Endothelial cell of umbilical vein (primary cell): Measurements from ENCODE around the gene GPX8. TPM values are rescaled to one million over a fixed set of nuclear protein-coding genes. Genes with fewer than 3 reads are reported as not detected.

Source experiments
- BruUV-seq: library from RNA; stranded (reverse); fragments of 400-500 nt; replicated peaks from 2 replicates; lab custom pipeline; 2021; lab: Mats Ljungman, UMichigan
- CTCF ChIA-PET: fragments of 300-600, 350-600 bp; sonication (Branson Sonifier 250); formaldehyde crosslinking; loops from one replicate; lab custom pipeline; 2021; ENCODE audit warnings: antibody characterized with exemption, inconsistent platforms; lab: Charles Lee
- POLR2A ChIA-PET: fragments of 300-600, 350-600 bp; sonication (Branson Sonifier 250); formaldehyde crosslinking; loops from one replicate; lab custom pipeline; 2021; ENCODE audit warnings: antibody characterized with exemption, inconsistent platforms; lab: Charles Lee
- DNase-seq: peaks from one replicate; pipeline ENCODE4 v3.0.0-alpha.2; 2011; ENCODE audit warnings: low read depth, low spot score
- FAIRE-seq: peaks from 2 replicates; lab custom pipeline; 2011; peaks lifted over from hg19 to GRCh38; lab: Jason Lieb, UNC
- H2AFZ ChIP-seq: 2 replicates; pipeline ENCODE4 v1.6.0; 2012; ENCODE audit warnings: low read depth, low read length, control low read depth, inconsistent platforms
- H3K27ac ChIP-seq: 2 replicates; pipeline ENCODE4 v1.5.1; 2011; ENCODE audit warnings: low read depth, mild to moderate bottlenecking, control low read depth, low read length, moderate library complexity; ENCODE audit not compliant: insufficient read depth
- H3K27me3 ChIP-seq, 2 experiments: 2 replicates each; pipeline versions ENCODE4 v1.6.0 to v1.6.1; 2011; ENCODE audit warnings: low read length in 2 of 2, mixed read lengths in 1 of 2; ENCODE audit not compliant: control insufficient read depth in 2 of 2, insufficient read depth in 2 of 2
- H3K36me3 ChIP-seq, 2 experiments: 2 replicates in 1 of 2; 3 replicates in 1 of 2; pipeline ENCODE4 v1.5.1; 2011; ENCODE audit warnings: low read length in 2 of 2, mild to moderate bottlenecking in 1 of 2, moderate library complexity in 1 of 2; ENCODE audit not compliant: control insufficient read depth in 2 of 2, insufficient read depth in 2 of 2; ENCODE audit errors: extremely low read depth in 1 of 2
- H3K4me1 ChIP-seq: 3 replicates; pipeline ENCODE4 v1.5.1; 2011; ENCODE audit warnings: mild to moderate bottlenecking, low read length; ENCODE audit not compliant: control insufficient read depth, insufficient read depth; ENCODE audit errors: extremely low read depth
- H3K4me2 ChIP-seq: 2 replicates; pipeline ENCODE4 v1.6.1; 2011; ENCODE audit warnings: low read length, control low read depth, mixed read lengths; ENCODE audit not compliant: insufficient read depth
- H3K4me3 ChIP-seq, 3 experiments: fragments of 200-600 bp in 1 of 3; sonication (generic), shearing (Covaris generic) in 1 of 3; replicated peaks in 1 of 3; 2 replicates each; pipeline ENCODE4 v1.5.1; 2011 to 2016; ENCODE audit warnings: control low read depth in 3 of 3, low read length in 3 of 3, mild to moderate bottlenecking in 2 of 3, inconsistent platforms in 1 of 3, low read depth in 1 of 3, moderate library complexity in 1 of 3; ENCODE audit not compliant: insufficient read depth in 1 of 3
- H3K79me2 ChIP-seq: 2 replicates; pipeline ENCODE4 v1.6.0; 2012; ENCODE audit warnings: low read length, inconsistent platforms; ENCODE audit not compliant: control insufficient read depth, insufficient read depth
- H3K9ac ChIP-seq: replicated peaks from 2 replicates; pipeline ENCODE3; 2011; ENCODE audit warnings: low read length, control low read depth; ENCODE audit not compliant: insufficient read depth; ENCODE audit errors: extremely low read depth
- H3K9me1 ChIP-seq: replicated peaks from 3 replicates; pipeline ENCODE4 v1.6.0; 2011; ENCODE audit warnings: mild to moderate bottlenecking, low read length; ENCODE audit not compliant: control insufficient read depth, insufficient read depth; ENCODE audit errors: extremely low read depth
- H3K9me3 ChIP-seq: replicated peaks from 2 replicates; pipeline ENCODE4 v1.5.1; 2012; ENCODE audit warnings: low read length, inconsistent platforms; ENCODE audit not compliant: control insufficient read depth, insufficient read depth
- H4K20me1 ChIP-seq: replicated peaks from 2 replicates; pipeline ENCODE3; 2011; ENCODE audit warnings: mild to moderate bottlenecking, low read length; ENCODE audit not compliant: control insufficient read depth, insufficient read depth; ENCODE audit errors: extremely low read depth
- FOS ChIP-seq: IDR thresholded peaks from 2 replicates; pipeline ENCODE4 v1.6.1; 2011; ENCODE audit warnings: mild to moderate bottlenecking, low read length, moderate library complexity, borderline replicate concordance; ENCODE audit not compliant: insufficient read depth
- GATA2 ChIP-seq: IDR thresholded peaks from 2 replicates; pipeline ENCODE4 v1.7.0; 2011; ENCODE audit warnings: low read depth, mild to moderate bottlenecking, moderate library complexity, mixed read lengths, low read length; ENCODE audit not compliant: insufficient read length, insufficient read depth
- JUN ChIP-seq: IDR thresholded peaks from 2 replicates; pipeline ENCODE4 v1.6.1; 2011; ENCODE audit warnings: borderline replicate concordance, low read depth; ENCODE audit not compliant: insufficient read length, insufficient read depth
- POLR2A ChIP-seq: IDR thresholded peaks from 2 replicates; pipeline ENCODE4 v1.6.1; 2012; ENCODE audit warnings: low read depth, mild to moderate bottlenecking, control low read depth, low read length
- dilution Hi-C: fragments of 300-500 bp; cut with MboI; formaldehyde crosslinking; loops from one replicate; pipeline ENCODE4 v1.15.0; 2019; ENCODE audit warnings: low sequenced_read_pairs; ENCODE audit not compliant: extremely low pct_ligation_motif_present
- intact Hi-C: fragments of 100-400 bp; cut with micrococcal nuclease; formaldehyde crosslinking; loops from one replicate; pipeline ENCODE4 v1.10.0; 2022
- polyA plus RNA-seq, 4 experiments: library from polyadenylated mRNA; depleted of rRNA in 3 of 4; stranded (reverse) in 3 of 4; unstranded in 1 of 4; fragments of >200 nt; gene quantifications; 2 replicates each; pipeline versions ENCODE4 v1.2.1 to v1.2.3, GENCODE V29; 2011 to 2012; ENCODE audit warnings: missing spikeins in 1 of 4
- total RNA-seq: library from RNA; stranded (reverse); gene quantifications from 2 replicates; pipeline ENCODE4 v1.2.3, GENCODE V29; 2021
- TF ChIP-seq, protein P1 (sequence below), 2 donors: IDR thresholded peaks; 1 replicate in 1 of 2; 2 replicates in 1 of 2; pipeline ENCODE4 v1.5.1; 2011; ENCODE audit warnings: low read length in 2 of 2, mild to moderate bottlenecking in 2 of 2, moderate library complexity in 2 of 2, control low read depth in 1 of 2, inconsistent platforms in 1 of 2, low read depth in 1 of 2; ENCODE audit not compliant: insufficient read depth in 1 of 2; ENCODE audit errors: extremely low read depth in 1 of 2

The GPX8 gene
- total and polyA plus RNA-seq, 2 donors (not counting 3 experiments of a cell fraction or from before 2014, with no cell fraction given), result 60.1 to 147 TPM

DNA sequence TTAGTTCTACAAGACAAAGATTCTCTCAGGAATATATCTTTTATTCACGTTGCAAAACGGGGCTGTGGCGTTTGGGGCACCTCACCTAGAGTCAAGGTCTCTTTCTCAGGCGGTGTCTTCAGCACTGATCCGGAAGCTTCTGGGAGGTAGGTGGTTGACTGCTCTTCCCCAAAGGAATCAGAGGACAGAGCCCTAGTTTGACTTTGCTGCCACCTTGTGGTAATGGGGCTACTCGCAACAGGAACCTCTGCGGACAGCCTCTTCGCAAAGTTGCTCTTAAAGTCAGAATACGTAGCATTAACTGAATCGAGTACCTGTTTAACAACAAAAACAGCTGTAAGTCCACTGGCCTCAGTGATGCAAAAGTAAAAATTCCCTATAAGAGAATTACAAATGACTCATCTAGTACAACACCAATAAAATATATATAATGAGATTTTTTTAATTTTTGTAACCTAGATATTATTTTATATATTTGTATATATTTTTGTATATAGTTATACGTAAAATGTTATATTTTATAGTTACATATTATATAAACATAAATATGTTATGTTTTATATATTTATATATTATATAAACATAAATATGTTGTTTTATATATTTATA, 13.3 kb upstream of the GPX8 start:
- POLR2A ChIA-PET, result interaction anchor here (1.0 kb wide), 1 partner anchor 164 kb away, joined by 3 read pairs; no protein-coding TSS in a partner anchor
- H3K4me2 ChIP-seq, result peak overlapping the region; percentile 51

More for the DNA sequence above, 13.3 kb upstream of the GPX8 start:
- Histone ChIP-seq H2AFZ (no peak overlapping the region), H3K9ac (no peak overlapping the region), H3K36me3 (no peaks in the 10 kb centered on the region), H3K9me3 (no peaks in the 10 kb centered on the region), H3K9me1 (no peaks in the 10 kb centered on the region), H3K79me2 (no peaks in the 10 kb centered on the region), H3K4me1 (peaks cover 5% of the 10 kb centered on the region), H3K27ac (no peak overlapping the region), H3K4me3 (no peak overlapping the region), H3K27me3 (no peaks in the 10 kb centered on the region), H4K20me1 (no peaks in the 10 kb centered on the region)
- dilution Hi-C loops, result loop anchor here (25.0 kb wide), 1 partner anchor 159 kb away; the partner anchor contains the start of gene ESM1
- BruUV-seq, result no TSS peak
- FAIRE-seq, result peak; percentile 98
- TF ChIP-seq, protein P1, sequence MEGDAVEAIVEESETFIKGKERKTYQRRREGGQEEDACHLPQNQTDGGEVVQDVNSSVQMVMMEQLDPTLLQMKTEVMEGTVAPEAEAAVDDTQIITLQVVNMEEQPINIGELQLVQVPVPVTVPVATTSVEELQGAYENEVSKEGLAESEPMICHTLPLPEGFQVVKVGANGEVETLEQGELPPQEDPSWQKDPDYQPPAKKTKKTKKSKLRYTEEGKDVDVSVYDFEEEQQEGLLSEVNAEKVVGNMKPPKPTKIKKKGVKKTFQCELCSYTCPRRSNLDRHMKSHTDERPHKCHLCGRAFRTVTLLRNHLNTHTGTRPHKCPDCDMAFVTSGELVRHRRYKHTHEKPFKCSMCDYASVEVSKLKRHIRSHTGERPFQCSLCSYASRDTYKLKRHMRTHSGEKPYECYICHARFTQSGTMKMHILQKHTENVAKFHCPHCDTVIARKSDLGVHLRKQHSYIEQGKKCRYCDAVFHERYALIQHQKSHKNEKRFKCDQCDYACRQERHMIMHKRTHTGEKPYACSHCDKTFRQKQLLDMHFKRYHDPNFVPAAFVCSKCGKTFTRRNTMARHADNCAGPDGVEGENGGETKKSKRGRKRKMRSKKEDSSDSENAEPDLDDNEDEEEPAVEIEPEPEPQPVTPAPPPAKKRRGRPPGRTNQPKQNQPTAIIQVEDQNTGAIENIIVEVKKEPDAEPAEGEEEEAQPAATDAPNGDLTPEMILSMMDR (IDR thresholded peaks at IDR 0.05; ENCODE audit: extremely low read depth in 1 of 2, insufficient read depth in 1 of 2, low read depth in 1 of 2, low read length in 2 of 2), result peak; percentile 90 to 94
- TF ChIP-seq FOS (no peak), POLR2A (no peak), GATA2 (no peak), JUN (no peak)
- peak; percentile 92 for DNase-seq
- intact Hi-C loops, result loop anchor here (1.0 to 2.0 kb wide), 4 partner anchors 161 to 630 kb away; partner anchors contain the start of genes ESM1 and SNX18
- CTCF ChIA-PET, result interaction anchor here (0.6 to 5.3 kb wide), 25 partner anchors 13 to 903 kb away, joined by 3 to 111 read pairs (median 4); partner anchors contain the start of genes ESM1, GPX8 and SNX18
